ENCODE data around the gene HS1BP3.

The HS1BP3 gene

GRCh38 chr2:20643060-20643459 lies 7.8 kb downstream of the HS1BP3 start:
- DNase-seq = no peak

- DNase-seq = peak; percentile 89
Measured at GRCh38 chr2:20642055-20642971, 8.6 kb downstream of the HS1BP3 start.

GRCh38 chr2:20641123-20641985 lies 9.5 kb downstream of the HS1BP3 start:
- DNase-seq = no peak

GRCh38 chr2:20640411-20641122 lies 10.3 kb downstream of the HS1BP3 start:
- peak; percentile 76 for DNase-seq

- no peak for DNase-seq
Measured at GRCh38 chr2:20638646-20639430, 12.1 kb downstream of the HS1BP3 start.

- no peak for DNase-seq
Measured at GRCh38 chr2:20638014-20638413, 12.9 kb downstream of the HS1BP3 start.

- no peak for DNase-seq
Measured at GRCh38 chr2:20637147-20637546, 13.8 kb downstream of the HS1BP3 start.

- DNase-seq = peak; percentile 51
Measured at GRCh38 chr2:20635675-20636584, 15.0 kb downstream of the HS1BP3 start.

- DNase-seq = peak; percentile 31
Measured at GRCh38 chr2:20635113-20635510, 15.8 kb downstream of the HS1BP3 start.

- peak; percentile 66 for DNase-seq
Measured at GRCh38 chr2:20634507-20635112, 16.3 kb downstream of the HS1BP3 start.

GRCh38 chr2:20633794-20634506 lies 16.9 kb downstream of the HS1BP3 start:
- DNase-seq = peak; percentile 37

- no peak for DNase-seq
Measured at GRCh38 chr2:20633001-20633400, 17.9 kb downstream of the HS1BP3 start.

GRCh38 chr2:20632446-20632990 lies 18.4 kb downstream of the HS1BP3 start:
- DNase-seq = peak; percentile 26

GRCh38 chr2:20631617-20632307 lies 19.1 kb downstream of the HS1BP3 start:
- DNase-seq = no peak

- no peak for DNase-seq
Measured at GRCh38 chr2:20630967-20631366, 19.9 kb downstream of the HS1BP3 start.

GRCh38 chr2:20629581-20630171 lies 21.2 kb downstream of the HS1BP3 start:
- DNase-seq = peak; percentile 94

GRCh38 chr2:20629181-20629580 lies 21.7 kb downstream of the HS1BP3 start:
- DNase-seq = no peak

GRCh38 chr2:20627712-20628380 lies 23.1 kb downstream of the HS1BP3 start:
- DNase-seq = no peak

Data from NCI-H2171 treated with DMSO at 0.1 percent for 48 hours (cell line).